GM19324 (cell line): ENCODE data around the gene GMCL1.
"Not testable (repeated sequence)": the region's sequence is repeated elsewhere in the genome, so short reads cannot be mapped to it uniquely, and the experiment has no call there.

Experiments
- ATAC-seq: cut with Tn5 transposase; IDR thresholded peaks from one replicate; pipeline ENCODE4 v1.9.1; 2021; ENCODE audit warnings: mild to moderate bottlenecking, moderate library complexity; ENCODE audit not compliant: unreplicated experiment, low FRiP score

Gene GMCL1

GRCh38 chr2:69846182-69847067, 17.0 kb downstream of the GMCL1 start:
- ATAC-seq, result no peak

- ATAC-seq, result no peak
Measured at GRCh38 chr2:69847068-69847828, 17.8 kb downstream of the GMCL1 start.

- ATAC-seq, result no peak
Measured at GRCh38 chr2:69848186-69848790, 18.8 kb downstream of the GMCL1 start.

GRCh38 chr2:69858261-69858660, 28.8 kb downstream of the GMCL1 start:
- ATAC-seq, result no peak

GRCh38 chr2:69863298-69863697, 33.8 kb downstream of the GMCL1 start:
- ATAC-seq, result no peak

- no peak for ATAC-seq
Measured at GRCh38 chr2:69888451-69888850, 59.0 kb downstream of the GMCL1 start.

GRCh38 chr2:69889302-69889701, 59.8 kb downstream of the GMCL1 start:
- no peak for ATAC-seq

- ATAC-seq, result no peak
Measured at GRCh38 chr2:69890881-69891280, 61.4 kb downstream of the GMCL1 start.

- ATAC-seq, result not testable (repeated sequence)
Measured at GRCh38 chr2:69892838-69893424, 63.5 kb downstream of the GMCL1 start.

GRCh38 chr2:69893684-69894551, 64.5 kb downstream of the GMCL1 start, which contains the start of gene SNRNP27:
Gene SNRNP27 (plus strand): TSS chr2:69893956. CDS start chr2:69893985, 29 bp downstream.
- ATAC-seq, result no peak

GRCh38 chr2:69894737-69895136, 65.3 kb downstream of the GMCL1 start:
- not testable (repeated sequence) for ATAC-seq

GRCh38 chr2:69902213-69902922, 72.9 kb downstream of the GMCL1 start:
- ATAC-seq, result no peak

GRCh38 chr2:69907216-69907615, 77.8 kb downstream of the GMCL1 start:
- ATAC-seq, result no peak

GRCh38 chr2:69911985-69912563, 82.6 kb downstream of the GMCL1 start:
- no peak for ATAC-seq

GRCh38 chr2:69914164-69914949, 84.9 kb downstream of the GMCL1 start:
- peak; percentile 88 for ATAC-seq

- peak; percentile 5 for ATAC-seq
Measured at GRCh38 chr2:69914950-69915945, 85.8 kb downstream of the GMCL1 start, which contains the start of gene MXD1. Gene MXD1 (plus strand): TSS chr2:69915109. CDS start chr2:69915331, 222 bp downstream.

GRCh38 chr2:69916106-69916505, 86.6 kb downstream of the GMCL1 start:
- no peak for ATAC-seq
